WI38 (cell line): ENCODE data around the gene RHBDL3.

ENCODE experiments used
- H3K4me3 ChIP-seq: 2 replicates; pipeline ENCODE4 v1.5.1; 2011; ENCODE audit warnings: low read depth, mild to moderate bottlenecking, control low read depth, low read length
- TF ChIP-seq, protein P1 (sequence below): IDR thresholded peaks from 2 replicates; pipeline ENCODE4 v1.5.1; 2012; ENCODE audit warnings: low read depth, mild to moderate bottlenecking, control low read depth, low read length

Gene RHBDL3, protein sequence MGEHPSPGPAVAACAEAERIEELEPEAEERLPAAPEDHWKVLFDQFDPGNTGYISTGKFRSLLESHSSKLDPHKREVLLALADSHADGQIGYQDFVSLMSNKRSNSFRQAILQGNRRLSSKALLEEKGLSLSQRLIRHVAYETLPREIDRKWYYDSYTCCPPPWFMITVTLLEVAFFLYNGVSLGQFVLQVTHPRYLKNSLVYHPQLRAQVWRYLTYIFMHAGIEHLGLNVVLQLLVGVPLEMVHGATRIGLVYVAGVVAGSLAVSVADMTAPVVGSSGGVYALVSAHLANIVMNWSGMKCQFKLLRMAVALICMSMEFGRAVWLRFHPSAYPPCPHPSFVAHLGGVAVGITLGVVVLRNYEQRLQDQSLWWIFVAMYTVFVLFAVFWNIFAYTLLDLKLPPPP

DNA sequence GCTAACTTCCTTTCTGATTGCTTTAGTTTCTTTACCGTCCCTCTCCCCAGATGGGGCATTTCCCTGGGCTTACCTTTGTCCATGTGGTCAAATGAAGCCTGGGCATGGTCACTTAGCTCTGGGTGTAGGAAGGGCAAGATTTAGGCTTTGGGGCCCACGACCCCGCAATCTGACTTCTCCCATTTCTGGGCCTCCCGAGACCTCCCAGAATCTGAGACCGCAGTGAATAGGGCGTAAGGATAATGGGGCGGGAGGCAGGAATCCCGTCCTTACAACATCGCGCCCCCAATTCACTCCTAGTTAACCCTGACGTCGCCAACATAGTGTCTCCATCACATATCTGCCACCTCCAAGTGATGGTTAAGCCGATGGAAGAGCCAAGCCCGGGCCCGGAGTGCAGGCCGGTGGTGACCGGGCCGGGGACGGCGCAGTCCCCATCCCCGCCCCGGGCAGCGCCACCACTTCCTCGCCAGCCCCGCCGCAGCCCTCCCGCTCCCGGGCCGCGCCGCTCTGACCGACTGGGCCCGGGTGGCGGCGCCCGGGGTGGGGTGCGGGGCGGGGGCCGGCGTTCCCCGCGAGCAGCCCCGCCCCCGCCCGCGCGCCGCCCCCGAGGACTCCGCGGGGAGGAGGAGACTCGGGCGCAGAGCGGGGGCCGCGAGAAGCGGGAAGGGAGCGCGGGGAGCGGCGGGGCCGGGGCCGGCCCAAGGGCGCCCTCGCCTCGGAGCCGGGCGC is at the start of gene RHBDL3:
Gene RHBDL3 (plus strand): TSS at position 641 of the 732 bp plus-strand sequence. CDS start 358 bp downstream, outside the sequence.
- TF ChIP-seq, protein P1, sequence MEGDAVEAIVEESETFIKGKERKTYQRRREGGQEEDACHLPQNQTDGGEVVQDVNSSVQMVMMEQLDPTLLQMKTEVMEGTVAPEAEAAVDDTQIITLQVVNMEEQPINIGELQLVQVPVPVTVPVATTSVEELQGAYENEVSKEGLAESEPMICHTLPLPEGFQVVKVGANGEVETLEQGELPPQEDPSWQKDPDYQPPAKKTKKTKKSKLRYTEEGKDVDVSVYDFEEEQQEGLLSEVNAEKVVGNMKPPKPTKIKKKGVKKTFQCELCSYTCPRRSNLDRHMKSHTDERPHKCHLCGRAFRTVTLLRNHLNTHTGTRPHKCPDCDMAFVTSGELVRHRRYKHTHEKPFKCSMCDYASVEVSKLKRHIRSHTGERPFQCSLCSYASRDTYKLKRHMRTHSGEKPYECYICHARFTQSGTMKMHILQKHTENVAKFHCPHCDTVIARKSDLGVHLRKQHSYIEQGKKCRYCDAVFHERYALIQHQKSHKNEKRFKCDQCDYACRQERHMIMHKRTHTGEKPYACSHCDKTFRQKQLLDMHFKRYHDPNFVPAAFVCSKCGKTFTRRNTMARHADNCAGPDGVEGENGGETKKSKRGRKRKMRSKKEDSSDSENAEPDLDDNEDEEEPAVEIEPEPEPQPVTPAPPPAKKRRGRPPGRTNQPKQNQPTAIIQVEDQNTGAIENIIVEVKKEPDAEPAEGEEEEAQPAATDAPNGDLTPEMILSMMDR = no peak
- peak within 1 kb of the TSS; percentile 52 for H3K4me3 ChIP-seq

DNA sequence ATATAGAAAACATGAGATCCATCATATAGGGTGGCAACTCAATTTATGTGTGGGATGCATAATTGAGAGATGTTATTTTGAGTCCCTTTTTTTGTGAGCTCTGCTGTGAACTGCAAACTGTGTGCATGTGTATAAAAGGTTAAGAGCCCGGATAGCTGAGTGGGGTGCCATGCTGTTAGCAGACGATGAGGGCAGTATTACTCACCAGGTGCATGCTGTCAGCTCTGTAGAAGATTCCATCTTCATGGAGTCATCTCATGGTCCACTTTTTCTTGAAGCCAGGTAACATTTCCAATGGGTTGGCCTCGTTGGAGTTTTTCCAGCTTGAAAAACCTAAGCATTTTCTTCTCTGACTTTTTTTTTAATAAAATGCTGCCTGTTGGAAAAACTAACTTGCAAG is 43.0 kb upstream of the RHBDL3 start:
- no peak overlapping the region for H3K4me3 ChIP-seq
- TF ChIP-seq, protein P1 = no peak

DNA sequence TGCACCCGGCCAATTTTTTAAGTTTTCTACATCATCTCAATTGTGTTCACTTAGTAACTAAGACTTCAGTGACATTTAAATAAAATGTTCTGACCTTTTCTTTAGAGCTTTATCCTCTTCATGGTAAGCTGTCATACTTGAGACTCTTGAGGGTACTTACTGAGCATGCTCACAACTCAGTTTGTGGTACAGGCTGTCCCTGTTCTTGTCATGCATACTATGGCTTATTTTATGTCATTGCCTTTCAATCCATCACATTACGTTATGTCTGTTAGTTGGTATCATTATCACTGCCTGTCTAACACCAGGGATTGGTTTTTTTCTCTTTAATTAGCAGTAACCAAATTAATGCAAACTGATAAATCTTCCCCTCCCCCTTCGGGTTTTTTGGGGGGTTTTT is 41.9 kb upstream of the RHBDL3 start:
- H3K4me3 ChIP-seq = no peak overlapping the region
- TF ChIP-seq, protein P1 = no peak

DNA sequence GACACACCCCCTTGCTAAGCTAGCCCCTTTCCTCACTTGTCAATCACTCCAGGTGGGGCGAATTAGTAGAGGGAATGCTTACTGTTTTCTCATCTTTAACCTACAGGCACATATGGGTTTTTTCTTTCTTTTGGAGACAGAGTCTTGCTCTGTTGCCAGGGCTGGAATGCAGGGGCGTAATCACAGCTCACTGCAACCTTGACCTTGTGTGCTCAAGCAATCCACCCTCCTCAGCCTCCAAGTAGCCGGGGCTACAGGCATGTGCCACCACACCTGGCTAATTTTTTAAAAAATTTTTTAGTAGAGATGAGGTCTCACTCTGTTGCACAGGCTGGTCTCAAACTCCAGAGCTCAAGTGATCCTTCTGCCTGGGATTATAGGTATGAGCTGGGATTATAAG is 38.7 kb upstream of the RHBDL3 start:
- TF ChIP-seq, protein P1 = no peak
- H3K4me3 ChIP-seq = no peak overlapping the region

DNA sequence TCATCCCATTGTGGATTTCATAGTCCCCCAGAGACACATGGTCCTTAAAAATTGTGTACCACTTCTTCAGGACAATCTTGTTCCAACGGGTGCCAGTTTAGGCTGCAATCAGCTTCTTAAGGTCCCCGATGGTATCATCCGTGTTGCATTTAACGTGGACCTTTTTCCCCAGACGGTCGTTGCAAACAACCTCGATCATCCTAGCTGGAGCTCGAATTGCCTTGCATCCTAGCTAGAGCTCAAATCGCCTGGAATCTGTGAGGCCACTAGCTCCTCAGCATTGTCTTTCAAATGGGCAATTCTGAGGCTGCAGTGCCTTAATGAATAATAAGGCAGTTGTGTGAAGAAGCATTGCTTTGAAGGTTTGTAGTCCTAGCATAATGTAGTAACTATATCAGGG is 37.7 kb upstream of the RHBDL3 start:
- TF ChIP-seq, protein P1 = no peak
- no peak overlapping the region for H3K4me3 ChIP-seq

DNA sequence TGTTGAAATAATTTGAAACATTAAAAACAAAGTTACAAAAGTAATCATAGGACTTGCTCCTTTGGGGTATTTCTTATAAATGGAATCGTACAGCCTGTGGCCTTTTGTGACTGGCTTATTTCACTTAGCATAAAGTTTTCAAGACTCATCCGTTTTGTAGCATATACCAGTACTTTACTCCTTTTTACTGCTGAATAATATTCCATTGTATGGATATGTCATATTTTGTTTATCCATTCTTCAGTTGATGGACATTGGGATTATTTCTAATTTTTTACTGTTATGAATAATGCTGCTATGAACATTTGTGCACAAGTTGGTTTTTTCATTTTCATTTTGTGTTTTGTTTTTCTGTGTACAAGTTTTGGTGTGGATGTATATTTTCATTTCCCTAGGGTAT is 30.0 kb upstream of the RHBDL3 start:
- TF ChIP-seq, protein P1 = no peak
- no peak overlapping the region for H3K4me3 ChIP-seq

DNA sequence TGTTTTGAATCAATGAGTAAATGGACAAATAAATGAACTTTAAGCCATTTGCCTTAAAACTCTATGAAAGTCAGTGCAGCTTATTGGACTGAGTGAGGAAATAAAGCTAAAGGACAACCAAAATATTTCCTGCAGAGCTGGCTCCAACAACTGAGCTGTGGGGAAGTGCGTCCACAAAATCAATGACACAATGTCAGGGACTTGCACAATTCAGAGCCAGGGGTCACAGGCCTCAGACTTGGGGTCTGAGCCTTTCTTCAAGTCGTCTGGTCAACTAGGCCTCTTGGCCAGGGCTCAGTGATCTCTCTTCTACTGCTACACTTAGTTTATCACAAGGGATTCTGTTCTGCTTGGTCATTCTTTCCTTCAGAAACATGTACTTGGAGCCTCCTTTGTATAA is 26.2 kb upstream of the RHBDL3 start:
- TF ChIP-seq, protein P1 = no peak

More for the DNA sequence above, 26.2 kb upstream of the RHBDL3 start:
- no peak overlapping the region for H3K4me3 ChIP-seq
